ENCODE data around the gene TSC2. TPM values are rescaled to one million over a fixed set of nuclear protein-coding genes. Genes with fewer than 3 reads are reported as not detected.
A peak's percentile ranks its signal among the peaks of the same experiment; 100 is the strongest.
"Not testable (repeated sequence)": the region's sequence is repeated elsewhere in the genome, so short reads cannot be mapped to it uniquely, and the experiment has no call there.

The TSC2 gene
- polyA plus RNA-seq, 1 experiment: 35.9 TPM

DNA sequence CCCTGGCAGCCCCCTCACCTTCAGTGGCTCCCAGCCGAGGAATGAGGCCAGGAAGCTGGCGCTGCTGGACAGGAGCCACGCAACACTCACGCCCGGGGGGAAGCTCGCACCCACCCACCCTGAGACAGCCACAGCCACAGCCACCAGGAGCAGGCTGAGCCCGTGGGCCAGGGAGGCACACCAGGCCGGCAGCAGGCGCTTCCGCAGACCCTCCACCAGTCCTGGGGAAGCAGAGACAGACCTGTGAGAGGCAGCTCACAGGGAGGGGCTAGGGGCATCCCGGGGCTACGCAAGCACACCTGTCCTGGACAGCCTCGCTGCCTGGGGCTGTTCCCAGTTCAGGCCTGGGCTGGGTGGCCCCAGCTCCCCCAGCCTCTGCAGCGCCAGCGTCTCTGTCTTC lies 46.0 kb downstream of the TSC2 start:
- ChIA-PET POLR2A (no interaction called here), CTCF (no interaction called here)
- TF ChIP-seq, protein P1, sequence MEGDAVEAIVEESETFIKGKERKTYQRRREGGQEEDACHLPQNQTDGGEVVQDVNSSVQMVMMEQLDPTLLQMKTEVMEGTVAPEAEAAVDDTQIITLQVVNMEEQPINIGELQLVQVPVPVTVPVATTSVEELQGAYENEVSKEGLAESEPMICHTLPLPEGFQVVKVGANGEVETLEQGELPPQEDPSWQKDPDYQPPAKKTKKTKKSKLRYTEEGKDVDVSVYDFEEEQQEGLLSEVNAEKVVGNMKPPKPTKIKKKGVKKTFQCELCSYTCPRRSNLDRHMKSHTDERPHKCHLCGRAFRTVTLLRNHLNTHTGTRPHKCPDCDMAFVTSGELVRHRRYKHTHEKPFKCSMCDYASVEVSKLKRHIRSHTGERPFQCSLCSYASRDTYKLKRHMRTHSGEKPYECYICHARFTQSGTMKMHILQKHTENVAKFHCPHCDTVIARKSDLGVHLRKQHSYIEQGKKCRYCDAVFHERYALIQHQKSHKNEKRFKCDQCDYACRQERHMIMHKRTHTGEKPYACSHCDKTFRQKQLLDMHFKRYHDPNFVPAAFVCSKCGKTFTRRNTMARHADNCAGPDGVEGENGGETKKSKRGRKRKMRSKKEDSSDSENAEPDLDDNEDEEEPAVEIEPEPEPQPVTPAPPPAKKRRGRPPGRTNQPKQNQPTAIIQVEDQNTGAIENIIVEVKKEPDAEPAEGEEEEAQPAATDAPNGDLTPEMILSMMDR (IDR thresholded peaks at IDR 0.05; ENCODE audit: low read depth, low read length): no peak

DNA sequence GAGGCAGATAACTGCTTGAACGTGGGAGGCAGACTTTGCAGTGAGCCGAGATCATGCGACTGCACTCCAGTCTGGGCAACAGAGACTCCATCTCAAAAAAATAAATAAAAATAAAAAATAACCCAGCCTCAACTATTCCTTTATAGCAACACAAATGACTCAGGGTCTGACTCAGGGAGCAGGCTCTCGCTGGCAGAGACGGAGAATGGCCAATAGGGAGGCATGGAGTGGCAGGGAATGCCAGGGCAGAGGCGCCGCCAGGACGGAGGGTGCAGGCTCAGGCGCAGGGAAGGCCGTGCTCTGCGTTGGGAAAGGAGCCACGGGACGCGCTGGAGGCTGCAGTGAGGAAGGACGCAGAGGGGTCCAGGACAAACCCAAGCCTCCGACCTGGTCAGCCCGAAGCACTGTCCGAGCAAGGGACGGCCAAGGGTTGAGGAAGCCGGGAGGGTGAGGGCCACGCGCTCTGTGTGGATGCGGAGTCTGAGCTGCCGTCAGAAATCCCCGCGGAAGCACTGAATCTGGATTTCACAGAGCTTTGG lies 47.6 kb downstream of the TSC2 start:
- CTCF ChIA-PET: no interaction called here
- Histone ChIP-seq H3K9me3 (ENCODE audit: control insufficient read depth, insufficient read depth, low read length) (peaks cover 11% of the 10 kb centered on the region; the same call in 1 of the 2 replicates), H3K27ac (ENCODE audit: low read depth, low read length) (no peak overlapping the region), H3K27me3 (ENCODE audit: control insufficient read depth, insufficient read depth, low read length) (no peaks in the 10 kb centered on the region), H3K4me3 (ENCODE audit: low read depth, low read length) (no peak overlapping the region)
- DNase-seq (ENCODE audit: low read depth, low spot score): no peak
- TF ChIP-seq, protein P1 (IDR thresholded peaks at IDR 0.05; ENCODE audit: low read depth, low read length): no peak
- POLR2A ChIA-PET: no interaction called here

More for the DNA sequence above, 46.0 kb downstream of the TSC2 start:
- no peak overlapping the region for H3K4me3 ChIP-seq (ENCODE audit: low read depth, low read length)
- H3K27ac ChIP-seq (ENCODE audit: low read depth, low read length): no peak overlapping the region
- DNase-seq (ENCODE audit: low read depth, low spot score): no peak
- H3K9me3 ChIP-seq (ENCODE audit: control insufficient read depth, insufficient read depth, low read length): peaks cover 11% of the 10 kb centered on the region; the same call in 1 of the 2 replicates
- no peaks in the 10 kb centered on the region for H3K27me3 ChIP-seq (ENCODE audit: control insufficient read depth, insufficient read depth, low read length)

DNA sequence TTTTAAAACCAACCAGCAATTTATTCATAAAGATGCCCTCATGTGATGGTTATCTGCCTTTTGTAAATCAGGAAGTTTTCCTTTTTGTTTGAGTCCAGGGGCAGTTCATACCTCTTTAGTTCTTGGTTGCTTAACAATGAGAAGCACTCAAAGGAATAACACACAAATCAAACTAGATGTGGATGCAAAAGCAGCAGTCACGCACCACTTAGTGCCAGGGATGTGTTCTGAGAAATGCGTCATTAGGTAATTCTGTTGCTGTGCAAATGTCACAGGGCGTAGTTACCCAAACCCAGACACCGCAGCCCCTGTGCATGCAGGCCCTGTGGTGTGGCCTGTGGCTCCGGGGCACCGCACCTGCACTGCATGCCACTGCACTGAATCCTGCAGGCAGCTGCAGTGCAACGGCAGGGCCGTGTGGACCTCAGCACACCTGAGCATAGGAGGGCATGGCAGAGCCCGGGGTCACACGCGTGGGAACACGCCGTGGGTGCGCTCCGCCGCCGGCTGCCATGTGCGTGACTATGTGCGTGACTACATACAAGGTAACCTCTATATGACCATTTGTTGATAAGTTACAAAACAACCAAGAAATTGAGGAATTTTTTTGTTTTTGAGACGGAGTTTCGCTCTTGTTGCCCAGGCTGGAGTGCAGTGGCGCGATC lies 48.3 kb downstream of the TSC2 start:
- TF ChIP-seq, protein P1 (IDR thresholded peaks at IDR 0.05; ENCODE audit: low read depth, low read length): no peak
- DNase-seq (ENCODE audit: low read depth, low spot score): no peak

DNA sequence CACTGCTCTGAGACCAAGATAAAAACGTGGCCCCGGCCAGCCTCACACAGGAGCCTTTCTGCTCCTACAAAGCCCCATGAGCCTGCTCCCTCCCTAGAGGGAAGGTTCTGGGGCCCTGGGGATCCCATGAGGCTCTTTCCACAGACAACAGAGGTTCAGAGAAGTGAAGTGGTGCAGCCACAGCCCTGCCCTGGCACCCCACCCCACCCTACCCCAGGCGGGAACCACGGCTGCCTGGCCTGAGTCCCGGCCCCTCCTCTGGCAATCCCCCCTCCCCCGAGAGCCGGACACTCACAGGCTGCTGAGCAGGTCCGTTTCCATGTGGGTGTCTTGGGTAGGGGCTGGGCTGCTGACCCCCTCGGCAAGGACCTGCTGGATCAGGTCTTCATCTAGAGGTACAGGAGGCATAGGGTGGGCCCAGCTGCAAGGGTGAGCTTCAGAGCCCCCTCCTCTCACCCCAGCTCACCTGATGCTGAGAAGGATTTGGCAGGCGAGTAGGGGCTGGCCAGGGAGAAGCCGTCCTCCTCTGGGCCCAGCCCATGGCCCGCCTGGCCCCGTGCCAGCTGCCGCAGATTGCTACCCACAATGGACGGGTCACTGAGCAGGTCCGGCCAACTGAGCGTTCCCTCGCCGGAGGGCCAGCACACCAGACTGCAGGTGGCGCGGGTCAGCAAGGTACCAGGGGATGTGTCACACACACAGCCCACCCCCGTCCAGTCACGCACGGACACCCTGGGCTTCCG lies 49.2 kb downstream of the TSC2 start:
- Histone ChIP-seq H3K4me3 (ENCODE audit: low read depth, low read length) (no peak overlapping the region), H3K27ac (ENCODE audit: low read depth, low read length) (peak overlapping the region; percentile 11), H3K27me3 (ENCODE audit: control insufficient read depth, insufficient read depth, low read length) (no peaks in the 10 kb centered on the region), H3K9me3 (ENCODE audit: control insufficient read depth, insufficient read depth, low read length) (peaks cover 4% of the 10 kb centered on the region; the same call in 1 of the 2 replicates)
- TF ChIP-seq, protein P1 (IDR thresholded peaks at IDR 0.05; ENCODE audit: low read depth, low read length): no peak
- POLR2A ChIA-PET: no interaction called here
- no peak for DNase-seq (ENCODE audit: low read depth, low spot score)
- CTCF ChIA-PET: no interaction called here

More for the DNA sequence above, 48.3 kb downstream of the TSC2 start:
- no peak overlapping the region for H3K4me3 ChIP-seq (ENCODE audit: low read depth, low read length)
- H3K27ac ChIP-seq (ENCODE audit: low read depth, low read length): no peak overlapping the region
- H3K27me3 ChIP-seq (ENCODE audit: control insufficient read depth, insufficient read depth, low read length): no peaks in the 10 kb centered on the region
- H3K9me3 ChIP-seq (ENCODE audit: control insufficient read depth, insufficient read depth, low read length): peaks cover 11% of the 10 kb centered on the region; the same call in 1 of the 2 replicates
- POLR2A ChIA-PET: no interaction called here
- CTCF ChIA-PET: no interaction called here

DNA sequence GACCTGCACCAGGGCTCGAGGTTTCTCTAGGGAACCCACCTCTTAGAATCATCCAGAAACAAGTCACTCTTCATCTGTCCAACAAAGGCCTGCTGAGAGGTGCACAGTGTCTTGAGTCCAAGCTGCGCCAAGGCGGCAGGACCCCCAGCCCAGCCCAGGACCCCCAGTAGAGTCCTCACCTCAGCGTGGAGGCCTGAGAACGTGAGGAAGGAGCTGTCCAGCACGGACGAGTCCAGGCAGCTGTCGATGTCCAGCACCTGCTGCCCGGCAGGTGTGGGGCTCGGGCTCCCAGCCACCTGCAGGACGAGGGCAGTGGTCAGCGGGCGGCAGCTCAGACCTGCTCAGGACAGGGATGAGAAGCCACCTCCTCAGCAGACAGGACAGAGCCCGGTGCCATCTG lies 49.9 kb downstream of the TSC2 start:
- H3K9me3 ChIP-seq (ENCODE audit: control insufficient read depth, insufficient read depth, low read length); DNase-seq (ENCODE audit: low read depth, low spot score); CTCF ChIA-PET; H3K4me3 ChIP-seq (ENCODE audit: low read depth, low read length); POLR2A ChIA-PET; H3K27me3 ChIP-seq (ENCODE audit: control insufficient read depth, insufficient read depth, low read length); H3K27ac ChIP-seq (ENCODE audit: low read depth, low read length): not testable (repeated sequence)

DNA sequence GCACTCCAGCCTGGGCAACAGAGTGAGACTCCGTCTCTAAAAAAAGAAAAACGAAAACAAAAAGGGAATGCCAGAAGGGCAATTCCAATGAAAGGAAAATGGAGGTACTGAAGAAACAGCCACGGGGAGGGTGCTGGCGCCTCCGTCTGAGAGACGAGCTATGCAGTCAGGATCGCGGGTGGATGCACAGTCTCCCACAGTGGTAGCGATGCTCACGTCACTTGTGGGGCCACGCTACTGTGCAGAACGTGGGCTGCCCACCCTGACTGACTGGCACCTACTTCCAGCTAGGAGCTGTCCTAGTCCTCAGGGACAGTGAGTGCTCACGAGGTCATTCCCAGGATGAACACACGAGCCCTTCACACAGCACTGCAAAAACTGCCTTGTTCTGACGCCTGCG lies 53.8 kb downstream of the TSC2 start:
- POLR2A ChIA-PET: not testable (repeated sequence)

More for the DNA sequence above, 53.8 kb downstream of the TSC2 start:
- H3K4me3 ChIP-seq (ENCODE audit: low read depth, low read length); H3K27me3 ChIP-seq (ENCODE audit: control insufficient read depth, insufficient read depth, low read length); CTCF ChIA-PET; H3K27ac ChIP-seq (ENCODE audit: low read depth, low read length); DNase-seq (ENCODE audit: low read depth, low spot score); H3K9me3 ChIP-seq (ENCODE audit: control insufficient read depth, insufficient read depth, low read length): not testable (repeated sequence)

Measured in AG04450 (cell line).